Measurements from ENCODE around the gene PDE9A.
A peak's percentile ranks its signal among the peaks of the same experiment; 100 is the strongest.

DNA sequence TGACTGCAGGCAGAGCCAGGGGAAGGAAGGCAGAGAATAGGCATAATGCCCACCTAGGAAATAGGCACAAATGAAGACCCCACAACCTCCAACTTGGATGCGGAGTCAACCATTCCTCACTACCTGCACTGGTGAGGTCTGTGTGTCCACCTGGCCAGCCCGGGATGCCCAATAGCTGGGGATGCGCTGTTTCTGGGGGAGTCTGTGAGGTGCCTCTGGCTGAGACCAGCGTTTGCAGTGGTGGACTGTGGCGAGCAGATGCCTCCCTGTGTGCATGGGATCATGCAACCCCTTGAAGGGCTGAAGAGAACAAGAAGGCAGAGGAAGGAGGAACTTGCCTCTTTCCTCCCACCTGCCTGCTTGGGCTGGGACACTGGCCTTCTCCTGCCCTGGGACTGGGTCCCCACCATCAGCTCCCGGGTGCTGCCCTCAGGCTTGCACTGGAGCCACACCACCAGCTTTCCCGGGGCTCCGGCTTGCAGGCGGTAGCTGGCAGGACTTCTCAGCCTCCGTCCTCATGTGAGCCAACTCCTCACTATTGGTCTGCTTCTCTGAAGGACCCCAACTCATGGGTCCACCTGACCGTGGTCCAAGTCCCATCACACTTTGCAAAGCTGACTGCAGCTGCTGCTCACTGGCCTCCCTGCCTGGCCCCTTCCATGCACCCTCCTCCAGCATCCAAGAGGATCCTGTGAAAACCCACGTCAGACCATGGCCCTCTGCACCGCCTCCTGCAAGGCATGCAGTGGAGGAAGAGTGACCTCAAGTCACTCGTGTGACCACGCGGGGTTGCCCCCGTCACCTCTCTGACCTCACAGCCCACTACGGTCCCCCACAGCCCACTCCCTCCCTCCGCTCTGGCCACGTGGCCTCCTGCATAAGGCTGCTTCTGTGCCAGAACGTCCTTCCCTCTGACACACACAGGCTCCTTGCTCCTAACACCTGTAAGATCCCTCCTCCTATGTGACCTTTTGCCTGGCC is 2.7 kb upstream of the PDE9A start:
- TF ChIP-seq EP300 (IDR thresholded peaks at IDR 0.05) (peak in 1 of 2 donors; percentile 40), CTCF (IDR thresholded peaks at IDR 0.05) (no peak), POLR2A (IDR thresholded peaks at IDR 0.05) (no peak)
